Measurements from ENCODE around the gene PABPN1L.

The PABPN1L gene

GRCh38 chr16:88872650-88873331, 6.3 kb upstream of the PABPN1L start:
- no peak for TF ChIP-seq CTCF (IDR thresholded peaks at IDR 0.05)
- H3K4me3 ChIP-seq, result no peak overlapping the region
- no peak overlapping the region for H3K27ac ChIP-seq
- DNase-seq (ENCODE audit: low spot score), result no peak

GRCh38 chr16:88871730-88872416, 5.4 kb upstream of the PABPN1L start:
- DNase-seq (ENCODE audit: low spot score), result no peak
- Histone ChIP-seq H3K27ac (no peak overlapping the region), H3K4me3 (no peak overlapping the region)
- TF ChIP-seq CTCF (IDR thresholded peaks at IDR 0.05), result no peak

GRCh38 chr16:88871349-88871702, 4.9 kb upstream of the PABPN1L start:
- no peak overlapping the region for H3K27ac ChIP-seq
- DNase-seq (ENCODE audit: low spot score), result no peak
- no peak for TF ChIP-seq CTCF (IDR thresholded peaks at IDR 0.05)
- H3K4me3 ChIP-seq, result peak overlapping the region; percentile 13

- no peak for TF ChIP-seq CTCF (IDR thresholded peaks at IDR 0.05)
- no peak overlapping the region for H3K27ac ChIP-seq
- H3K4me3 ChIP-seq, result peak overlapping the region; percentile 13
- no peak for DNase-seq (ENCODE audit: low spot score)
Measured at GRCh38 chr16:88870608-88871348, 4.3 kb upstream of the PABPN1L start.

- DNase-seq (ENCODE audit: low spot score), result no peak
- no peak for TF ChIP-seq CTCF (IDR thresholded peaks at IDR 0.05)
- Histone ChIP-seq H3K27ac (no peak overlapping the region), H3K4me3 (no peak overlapping the region)
Measured at GRCh38 chr16:88869673-88869980, 3.2 kb upstream of the PABPN1L start.

GRCh38 chr16:88868974-88869672, 2.7 kb upstream of the PABPN1L start:
- Histone ChIP-seq H3K27ac (no peak overlapping the region), H3K4me3 (no peak overlapping the region)
- DNase-seq (ENCODE audit: low spot score), result no peak
- no peak for TF ChIP-seq CTCF (IDR thresholded peaks at IDR 0.05)
